Measurements from ENCODE around the gene LZTS3. TPM values are rescaled to one million over a fixed set of nuclear protein-coding genes. Genes with fewer than 3 reads are reported as not detected.
"Not testable (repeated sequence)": the region's sequence is repeated elsewhere in the genome, so short reads cannot be mapped to it uniquely, and the experiment has no call there.

The LZTS3 gene
- total and polyA plus RNA-seq, 2 of the 8 experiments (the other 6 are each of a cell fraction or from before 2014, with no cell fraction given): 31.8 to 33.5 TPM

DNA sequence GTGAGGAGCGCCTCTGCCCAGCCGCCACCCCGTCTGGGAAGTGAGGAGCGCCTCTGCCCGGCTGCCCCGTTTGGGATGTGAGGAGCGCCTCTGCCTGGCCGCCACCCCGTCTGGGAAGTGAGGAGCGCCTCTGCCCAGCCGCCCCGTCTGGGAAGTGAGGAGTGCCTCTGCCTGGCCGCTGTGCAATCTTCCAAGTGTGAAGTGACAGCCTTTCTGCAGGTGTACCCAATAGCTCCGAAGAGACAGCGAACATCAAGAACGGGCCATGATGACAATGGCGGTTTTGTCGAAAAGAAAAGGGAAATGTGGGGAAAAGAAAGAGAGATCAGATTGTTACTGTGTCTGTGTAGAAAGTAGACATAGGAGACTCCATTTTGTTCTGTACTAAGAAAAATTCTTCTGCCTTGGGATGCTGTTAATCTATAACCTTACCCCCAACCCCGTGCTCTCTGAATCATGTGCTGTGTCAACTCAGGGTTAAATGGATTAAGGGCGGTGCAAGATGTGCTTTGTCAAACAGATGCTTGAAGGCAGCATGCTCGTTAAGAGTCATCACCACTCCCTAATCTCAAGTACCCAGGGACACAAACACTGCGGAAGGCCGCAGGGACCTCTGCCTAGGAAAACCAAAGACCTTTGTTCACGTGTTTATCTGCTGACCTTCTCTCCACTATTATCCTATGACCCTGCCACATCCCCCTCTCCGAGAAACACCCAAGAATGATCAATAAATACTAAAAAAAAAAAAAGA lies 47.4 kb downstream of the LZTS3 start:
- H3K79me2 ChIP-seq (ENCODE audit: control insufficient read depth in 1 of 2, insufficient read depth in 2 of 2, low read length in 2 of 2); H4K20me1 ChIP-seq (replicated peaks in 1 of 2; ENCODE audit: control insufficient read depth in 1 of 2, insufficient read depth in 2 of 2, low read length in 2 of 2); H2AFZ ChIP-seq (ENCODE audit: low read length); H3K27ac ChIP-seq (ENCODE audit: low read depth, low read length); H3K4ac ChIP-seq (replicated peaks; ENCODE audit: insufficient read length, low read depth, low read length); H2BK15ac ChIP-seq (ENCODE audit: low read length); H2BK12ac ChIP-seq (ENCODE audit: low read depth, low read length); H3K23ac ChIP-seq (ENCODE audit: insufficient read length); H3K56ac ChIP-seq (replicated peaks; ENCODE audit: insufficient read length, low read depth, low read length); H2BK20ac ChIP-seq (ENCODE audit: low read length); DNase-seq (ENCODE audit: low read depth in 1 of 2, low spot score in 2 of 2); H3K4me3 ChIP-seq (ENCODE audit: extremely low read depth in 1 of 4, insufficient read depth in 2 of 4, low read depth in 3 of 4, low read length in 4 of 4); H4K8ac ChIP-seq (ENCODE audit: extremely low read depth, insufficient read depth, low read length); H3K9ac ChIP-seq (replicated peaks in 1 of 4; ENCODE audit: extremely low read depth in 1 of 4, low read depth in 3 of 4, low read length in 3 of 4); H3K4me1 ChIP-seq (replicated peaks in 1 of 4; ENCODE audit: control insufficient read depth in 3 of 4, insufficient read depth in 4 of 4, low read length in 3 of 4); H3K23me2 ChIP-seq (ENCODE audit: low read depth, low read length); CTCF ChIA-PET (ENCODE audit: partially characterized antibody); H3K79me1 ChIP-seq (ENCODE audit: low read depth, low read length); H3K18ac ChIP-seq (ENCODE audit: extremely low read depth, low read length); POLR2A ChIA-PET (ENCODE audit: partially characterized antibody); H2AK5ac ChIP-seq (ENCODE audit: low read depth, low read length); H2BK120ac ChIP-seq (replicated peaks; ENCODE audit: low read depth, low read length); H4K91ac ChIP-seq (replicated peaks; ENCODE audit: insufficient read length, low read length); FAIRE-seq; H3K27me3 ChIP-seq (replicated peaks in 1 of 4; ENCODE audit: control insufficient read depth in 3 of 4, extremely low read depth in 1 of 4, insufficient read depth in 3 of 4, low read length in 3 of 4); H4K5ac ChIP-seq (ENCODE audit: insufficient read length, low read depth, low read length); H3K4me2 ChIP-seq (ENCODE audit: insufficient read depth in 1 of 2, low read depth in 2 of 2, low read length in 2 of 2); H3K14ac ChIP-seq (ENCODE audit: insufficient read length); H2BK5ac ChIP-seq (ENCODE audit: low read depth, low read length): not testable (repeated sequence)
- H3K36me3 ChIP-seq (ENCODE audit: control insufficient read depth in 2 of 4, insufficient read depth in 4 of 4, low read length in 3 of 4): peaks cover 0 to 25% (median 2%) of the 10 kb centered on the region in 4 experiments; a peak in 3 of 8 replicates
- H3K9me3 ChIP-seq (ENCODE audit: insufficient read depth in 2 of 2, low read depth in 1 of 2, low read length in 1 of 2): peaks cover 17 to 37% of the 10 kb centered on the region in 2 experiments
- 93% methylated on average over 21 of the region's 25 CpGs; no CpG with 5 or more reads in 1 of the 2 experiments for WGBS, 2 experiments (ENCODE audit: extremely low coverage in 1 of 2, insufficient coverage in 1 of 2, insufficient read length in 1 of 2, insufficient replicate concordance in 2 of 2, low coverage in 1 of 2, low lambda C conversion rate in 2 of 2, missing lambda C conversion rate in 1 of 2)

Data from H1 (cell line).